ENCODE data around the gene SNRK. TPM values are rescaled to one million over a fixed set of nuclear protein-coding genes. Genes with fewer than 3 reads are reported as not detected.
A peak's percentile ranks its signal among the peaks of the same experiment; 100 is the strongest.

The SNRK gene
- total RNA-seq, 1 donor from 2014 or later, result 13.3 TPM

- no peak overlapping the region for H3K27ac ChIP-seq (ENCODE audit: low read depth, low read length)
- no peaks in the 10 kb centered on the region for H3K36me3 Mint-ChIP-seq (ENCODE audit: low read depth, unreplicated experiment)
- no peak overlapping the region for H3K4me3 ChIP-seq (ENCODE audit: insufficient read depth, low read depth, low read length)
- no peak overlapping the region for H3K27ac Mint-ChIP-seq (ENCODE audit: unreplicated experiment)
- H3K79me2 ChIP-seq (ENCODE audit: insufficient read depth, low read length), result no peaks in the 10 kb centered on the region
- H3K4me1 Mint-ChIP-seq (ENCODE audit: low read depth, unreplicated experiment), result no peaks in the 10 kb centered on the region
- no peaks in the 10 kb centered on the region for H3K36me3 ChIP-seq (ENCODE audit: insufficient read depth, low read length)
- H3K4me2 ChIP-seq (ENCODE audit: low read length), result no peak overlapping the region
- no peak for TF ChIP-seq EZH2 (IDR thresholded peaks at IDR 0.05; ENCODE audit: insufficient read depth, low read length)
- no peak for TF ChIP-seq CTCF (IDR thresholded peaks at IDR 0.05; ENCODE audit: insufficient read depth, low read depth, low read length)
- no peaks in the 10 kb centered on the region for H3K4me1 ChIP-seq (ENCODE audit: insufficient read depth, low read length)
- H4K20me1 ChIP-seq (ENCODE audit: insufficient read depth, low read length), result no peaks in the 10 kb centered on the region
- H3K27me3 Mint-ChIP-seq (ENCODE audit: low read depth, unreplicated experiment), result peaks cover 17% of the 10 kb centered on the region
- H3K27me3 ChIP-seq (ENCODE audit: insufficient read depth, low read length), result peaks cover 2% of the 10 kb centered on the region
- H3K9me3 Mint-ChIP-seq (ENCODE audit: unreplicated experiment), result no peaks in the 10 kb centered on the region
- FAIRE-seq (no peak), DNase-seq (ENCODE audit: low read depth) (no peak)
- no peak overlapping the region for H3K4me3 Mint-ChIP-seq (ENCODE audit: unreplicated experiment)
- no peak overlapping the region for H2AFZ ChIP-seq (ENCODE audit: low read depth, low read length)
- no peaks in the 10 kb centered on the region for H3K9me3 ChIP-seq (ENCODE audit: insufficient read depth, low read depth, low read length)
- H3K9ac ChIP-seq (ENCODE audit: low read length), result no peak overlapping the region
These were observed 26.7 kb upstream of the SNRK start for GRCh38 chr3:43259626-43260025.

- no peaks in the 10 kb centered on the region for H3K36me3 ChIP-seq (ENCODE audit: insufficient read depth, low read length)
- Mint-ChIP-seq H3K27ac (ENCODE audit: unreplicated experiment) (no peak overlapping the region), H3K9me3 (ENCODE audit: unreplicated experiment) (no peaks in the 10 kb centered on the region), H3K4me1 (ENCODE audit: low read depth, unreplicated experiment) (no peaks in the 10 kb centered on the region), H3K4me3 (ENCODE audit: unreplicated experiment) (no peak overlapping the region), H3K36me3 (ENCODE audit: low read depth, unreplicated experiment) (no peaks in the 10 kb centered on the region), H3K27me3 (ENCODE audit: low read depth, unreplicated experiment) (peaks cover 18% of the 10 kb centered on the region)
- FAIRE-seq, result no peak
- no peak overlapping the region for H3K9ac ChIP-seq (ENCODE audit: low read length)
- no peak overlapping the region for H3K27ac ChIP-seq (ENCODE audit: low read depth, low read length)
- peaks cover 2% of the 10 kb centered on the region for H3K27me3 ChIP-seq (ENCODE audit: insufficient read depth, low read length)
- H3K4me3 ChIP-seq (ENCODE audit: insufficient read depth, low read depth, low read length), result no peak overlapping the region
- no peaks in the 10 kb centered on the region for H4K20me1 ChIP-seq (ENCODE audit: insufficient read depth, low read length)
- H3K9me3 ChIP-seq (ENCODE audit: insufficient read depth, low read depth, low read length), result no peaks in the 10 kb centered on the region
- H3K4me2 ChIP-seq (ENCODE audit: low read length), result no peak overlapping the region
- no peak overlapping the region for H2AFZ ChIP-seq (ENCODE audit: low read depth, low read length)
- TF ChIP-seq CTCF (IDR thresholded peaks at IDR 0.05; ENCODE audit: insufficient read depth, low read depth, low read length) (peak; percentile 5), EZH2 (IDR thresholded peaks at IDR 0.05; ENCODE audit: insufficient read depth, low read length) (no peak)
- no peak for DNase-seq (ENCODE audit: low read depth)
- H3K79me2 ChIP-seq (ENCODE audit: insufficient read depth, low read length), result no peaks in the 10 kb centered on the region
- no peaks in the 10 kb centered on the region for H3K4me1 ChIP-seq (ENCODE audit: insufficient read depth, low read length)
These were observed 25.9 kb upstream of the SNRK start for GRCh38 chr3:43260412-43260811.

- Mint-ChIP-seq H3K27me3 (ENCODE audit: low read depth, unreplicated experiment) (peaks cover 12% of the 10 kb centered on the region), H3K9me3 (ENCODE audit: unreplicated experiment) (no peaks in the 10 kb centered on the region), H3K27ac (ENCODE audit: unreplicated experiment) (no peak overlapping the region), H3K36me3 (ENCODE audit: low read depth, unreplicated experiment) (no peaks in the 10 kb centered on the region), H3K4me1 (ENCODE audit: low read depth, unreplicated experiment) (no peaks in the 10 kb centered on the region), H3K4me3 (ENCODE audit: unreplicated experiment) (no peak overlapping the region)
- no peaks in the 10 kb centered on the region for H3K79me2 ChIP-seq (ENCODE audit: insufficient read depth, low read length)
- H3K4me3 ChIP-seq (ENCODE audit: insufficient read depth, low read depth, low read length), result no peak overlapping the region
- H4K20me1 ChIP-seq (ENCODE audit: insufficient read depth, low read length), result no peaks in the 10 kb centered on the region
- H3K36me3 ChIP-seq (ENCODE audit: insufficient read depth, low read length), result no peaks in the 10 kb centered on the region
- H2AFZ ChIP-seq (ENCODE audit: low read depth, low read length), result no peak overlapping the region
- H3K4me2 ChIP-seq (ENCODE audit: low read length), result no peak overlapping the region
- FAIRE-seq (no peak), DNase-seq (ENCODE audit: low read depth) (no peak)
- H3K9me3 ChIP-seq (ENCODE audit: insufficient read depth, low read depth, low read length), result no peaks in the 10 kb centered on the region
- no peak for TF ChIP-seq EZH2 (IDR thresholded peaks at IDR 0.05; ENCODE audit: insufficient read depth, low read length)
- no peak for TF ChIP-seq CTCF (IDR thresholded peaks at IDR 0.05; ENCODE audit: insufficient read depth, low read depth, low read length)
- H3K9ac ChIP-seq (ENCODE audit: low read length), result no peak overlapping the region
- no peaks in the 10 kb centered on the region for H3K27me3 ChIP-seq (ENCODE audit: insufficient read depth, low read length)
- no peak overlapping the region for H3K27ac ChIP-seq (ENCODE audit: low read depth, low read length)
- H3K4me1 ChIP-seq (ENCODE audit: insufficient read depth, low read length), result no peaks in the 10 kb centered on the region
These were observed 24.1 kb upstream of the SNRK start for GRCh38 chr3:43262194-43262593.
